GM18909 (cell line): ENCODE data around the gene ATP10B.

Experiments
- ATAC-seq: cut with Tn5 transposase; IDR thresholded peaks from one replicate; pipeline ENCODE4 v1.9.1; 2021; ENCODE audit warnings: mild to moderate bottlenecking; ENCODE audit not compliant: unreplicated experiment, poor library complexity

Gene ATP10B

GRCh38 chr5:160699301-160699700 is 152.7 kb downstream of the ATP10B start:
- ATAC-seq: no peak

- no peak for ATAC-seq
Observed at GRCh38 chr5:160697281-160697680, 154.7 kb downstream of the ATP10B start.

DNA sequence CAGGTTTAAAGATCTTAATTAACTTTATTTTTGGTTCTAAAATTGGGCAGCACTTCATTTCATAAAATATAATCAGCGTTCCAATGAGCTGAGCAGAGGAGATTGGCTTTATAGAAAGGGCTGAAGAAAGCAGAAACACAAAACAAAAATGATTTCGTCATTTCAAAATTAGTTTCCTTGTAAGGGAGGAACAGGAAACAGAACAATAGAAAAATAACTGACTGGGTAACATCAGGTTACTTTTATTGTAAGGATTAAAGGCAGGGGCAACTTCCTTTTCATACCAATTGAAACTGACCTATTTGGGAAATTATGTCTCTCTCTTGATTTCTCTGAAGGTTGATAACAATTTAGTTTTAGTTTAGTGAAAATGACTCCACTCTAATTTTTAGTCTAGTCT is 157.1 kb downstream of the ATP10B start:
- ATAC-seq: no peak

DNA sequence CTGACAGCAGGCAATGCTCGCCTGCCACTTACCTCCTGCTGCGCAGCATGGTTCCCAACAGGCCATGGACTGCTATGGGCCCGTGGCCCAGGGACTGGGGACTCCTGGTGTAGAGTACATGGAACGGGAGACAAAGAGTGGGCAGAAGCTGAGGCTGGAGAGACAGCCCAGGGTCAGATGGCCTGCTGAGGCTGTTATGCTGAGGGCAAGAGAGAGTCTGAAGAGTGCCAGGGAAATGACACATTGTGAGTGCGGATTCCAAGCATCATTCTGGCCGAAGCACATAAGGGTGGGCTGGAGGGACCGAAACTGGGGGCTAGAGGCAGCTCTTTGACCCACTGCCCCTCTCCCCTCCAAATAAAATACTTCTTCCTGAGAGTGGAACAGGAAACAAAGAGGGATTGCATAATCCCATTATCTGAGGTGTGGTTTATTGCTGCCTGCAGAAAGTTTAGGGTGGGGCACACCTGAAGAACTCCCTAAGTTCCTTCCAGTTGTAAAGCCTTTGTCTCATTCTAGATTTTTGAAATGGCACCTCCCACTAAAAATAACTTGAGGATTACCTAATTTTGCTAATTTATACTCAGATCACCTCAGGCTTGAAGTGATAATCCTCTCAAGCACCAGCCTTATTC is 158.1 kb downstream of the ATP10B start:
- no peak for ATAC-seq

- ATAC-seq: no peak
Observed at GRCh38 chr5:160692271-160692670, 159.7 kb downstream of the ATP10B start.

GRCh38 chr5:160685695-160686094 is 166.3 kb downstream of the ATP10B start:
- peak; percentile 93 for ATAC-seq

GRCh38 chr5:160685219-160685618 is 166.8 kb downstream of the ATP10B start:
- no peak for ATAC-seq

DNA sequence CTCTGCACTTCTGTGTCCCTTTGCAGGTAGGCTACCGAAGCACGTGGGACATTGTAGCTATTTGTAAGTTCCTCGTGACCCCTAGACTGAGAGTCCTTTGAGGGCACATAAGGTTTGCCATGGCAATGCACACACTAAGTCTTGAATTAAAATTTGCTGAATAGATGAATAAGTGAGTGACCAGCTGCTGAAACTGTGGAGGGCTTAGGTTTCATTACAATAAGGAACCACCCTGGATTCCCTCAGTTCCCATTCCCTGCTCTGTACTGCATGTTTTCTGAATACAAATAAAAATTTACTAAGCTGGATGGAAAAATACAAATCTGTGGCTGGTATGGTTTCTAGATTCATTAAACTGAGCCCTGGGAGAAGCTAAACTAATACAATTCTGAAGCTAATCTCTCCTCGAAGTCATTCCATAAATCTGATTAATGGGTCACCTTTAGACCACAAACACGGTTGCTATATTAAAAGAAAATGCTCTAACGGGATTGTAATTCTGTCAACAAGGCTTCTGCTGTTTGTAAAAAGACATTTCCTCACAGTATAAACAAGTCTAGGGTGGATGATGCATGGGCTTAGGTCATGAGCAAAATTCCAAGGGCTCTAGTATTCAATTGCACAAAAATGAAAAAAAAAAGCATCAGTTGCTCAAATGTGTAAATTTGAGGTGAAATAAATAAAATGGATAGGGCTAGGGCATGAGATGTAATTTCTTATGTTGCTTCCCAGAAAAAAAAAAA is 172.3 kb downstream of the ATP10B start:
- ATAC-seq: no peak

DNA sequence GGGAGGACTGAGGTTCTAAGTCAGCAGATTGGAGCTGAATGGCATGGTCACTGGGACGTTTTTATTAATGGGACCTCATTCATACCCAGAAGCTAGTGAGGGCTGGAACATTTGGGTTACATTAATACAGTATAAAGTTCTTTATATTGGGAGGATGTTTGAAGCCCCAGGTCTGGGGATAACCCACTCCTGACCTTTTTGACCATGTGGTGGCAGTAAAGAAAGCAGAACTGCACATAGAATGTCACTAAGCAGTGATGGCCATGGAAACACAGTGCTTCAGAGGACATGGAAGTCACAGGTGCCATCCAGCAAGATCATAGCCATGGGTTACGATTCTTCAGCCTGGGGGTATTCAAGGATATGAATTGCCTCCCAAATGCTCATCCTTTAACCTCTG is 176.0 kb downstream of the ATP10B start:
- peak; percentile 53 for ATAC-seq

DNA sequence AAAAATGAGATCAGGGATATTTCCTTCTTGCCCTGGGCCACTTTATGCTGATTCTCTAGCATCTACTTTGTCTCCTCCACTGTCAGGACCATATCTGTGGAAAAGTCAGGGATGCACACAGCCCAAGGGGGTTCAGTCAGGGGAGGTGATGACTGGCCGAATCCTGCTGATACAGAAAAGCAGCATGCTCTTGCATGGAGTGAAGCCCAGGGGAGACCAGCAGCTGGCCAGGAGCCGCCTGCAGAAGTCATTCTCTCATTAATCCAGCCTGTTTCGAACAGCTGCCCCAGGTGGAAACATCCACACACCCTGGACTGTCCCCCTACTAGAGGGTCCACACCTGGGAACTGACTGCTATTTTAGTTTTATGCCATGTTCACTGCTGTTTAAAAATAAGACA is 177.1 kb downstream of the ATP10B start:
- ATAC-seq: no peak

GRCh38 chr5:160672521-160672920 is 179.5 kb downstream of the ATP10B start:
- no peak for ATAC-seq

- no peak for ATAC-seq
Observed at GRCh38 chr5:160668356-160668755, 183.7 kb downstream of the ATP10B start.

- no peak for ATAC-seq
Observed at GRCh38 chr5:160667160-160667559, 184.9 kb downstream of the ATP10B start.

- ATAC-seq: no peak
Observed at GRCh38 chr5:160665460-160665859, 186.6 kb downstream of the ATP10B start.

GRCh38 chr5:160660132-160660531 is 191.9 kb downstream of the ATP10B start:
- ATAC-seq: no peak

GRCh38 chr5:160657622-160658458 is 194.2 kb downstream of the ATP10B start:
- no peak for ATAC-seq

- no peak for ATAC-seq
Observed at GRCh38 chr5:160657068-160657507, 194.9 kb downstream of the ATP10B start.

DNA sequence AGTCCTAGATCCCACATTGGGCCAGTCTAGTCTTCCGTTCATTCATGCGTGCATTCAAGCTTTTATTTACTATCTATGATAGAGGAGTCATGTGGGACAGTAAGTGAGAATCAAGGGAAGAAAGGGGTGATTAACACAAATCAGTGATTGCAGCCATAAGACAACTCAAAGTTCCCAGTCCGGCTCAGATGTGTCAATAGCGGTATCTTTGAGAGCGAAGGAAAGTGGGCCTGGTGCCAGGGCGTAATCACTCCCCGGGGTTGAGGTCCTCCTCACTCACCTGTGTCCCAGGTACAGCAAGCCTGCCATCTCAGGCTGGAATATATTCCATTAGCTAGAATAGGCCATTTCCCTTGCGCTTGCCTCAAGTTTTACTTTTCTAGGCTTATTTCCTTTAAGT is 196.3 kb downstream of the ATP10B start:
- no peak for ATAC-seq

DNA sequence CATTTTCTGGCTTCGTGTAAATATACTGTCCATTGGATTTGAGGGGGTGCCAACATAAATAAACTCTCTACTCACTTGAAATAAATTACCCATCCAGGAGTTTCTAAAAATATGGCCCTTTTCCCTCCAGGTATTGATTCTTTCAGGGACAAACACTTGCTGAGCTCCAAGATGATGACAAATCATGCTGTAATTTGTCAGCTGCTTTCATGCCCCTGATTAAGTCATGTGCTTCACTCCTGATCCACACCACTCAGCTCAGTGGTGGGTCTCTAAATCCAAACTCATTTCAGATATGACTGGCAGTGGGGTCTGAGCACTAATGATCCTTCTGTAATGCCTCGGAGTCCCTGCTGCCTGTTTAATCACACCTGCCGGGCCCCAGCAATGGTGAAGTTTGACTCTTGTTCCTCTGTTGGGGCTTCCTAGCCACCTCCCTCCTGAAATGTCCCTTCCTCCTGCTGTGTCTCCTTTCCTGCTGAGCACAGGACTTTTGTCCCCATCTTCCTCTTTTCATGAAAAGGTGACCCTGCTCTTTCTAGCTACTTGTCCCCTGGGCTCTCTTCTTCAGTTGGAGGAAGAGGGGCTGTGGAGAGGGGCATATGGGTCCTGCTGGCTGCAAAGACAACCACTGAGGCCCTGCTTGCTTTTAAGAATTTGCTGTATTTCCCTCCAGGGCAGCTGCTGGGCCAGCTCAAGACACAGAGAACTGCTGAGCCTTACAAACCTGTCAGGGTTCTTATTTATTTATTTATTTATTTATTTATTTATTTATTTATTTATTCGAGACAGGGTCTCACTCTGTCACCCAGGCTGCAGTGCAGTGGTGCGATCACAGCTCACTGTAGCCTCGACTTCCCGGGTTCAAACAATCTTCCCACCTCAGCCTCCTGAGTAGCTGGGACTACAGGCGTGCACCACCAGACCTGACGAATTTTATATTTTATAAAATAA is 200.0 kb downstream of the ATP10B start:
- no peak for ATAC-seq

- peak; percentile 70 for ATAC-seq
Observed at GRCh38 chr5:160649304-160649703, 202.7 kb downstream of the ATP10B start.
